Mesothelial cell of epicardium (in vitro differentiated cells): ENCODE data around the gene IQGAP3. TPM values are rescaled to one million over a fixed set of nuclear protein-coding genes. Genes with fewer than 3 reads are reported as not detected.

Experiments
- DNase-seq, 2 experiments: peaks; one replicate each; pipeline ENCODE4 v3.0.0; 2021; ENCODE audit warnings: low spot score in 2 of 2; ENCODE audit not compliant: unreplicated experiment in 2 of 2
- H3K27ac Mint-ChIP-seq: 2 replicates; pipeline ENCODE4 v1.8.0; 2021; ENCODE audit warnings: mixed read lengths
- H3K27me3 Mint-ChIP-seq: 2 replicates; pipeline ENCODE4 v1.8.0; 2021; ENCODE audit warnings: low read depth, mixed read lengths
- H3K36me3 Mint-ChIP-seq: 2 replicates; pipeline ENCODE4 v1.8.0; 2021; ENCODE audit warnings: mixed read lengths
- H3K4me1 Mint-ChIP-seq: 2 replicates; pipeline ENCODE4 v1.8.0; 2021; ENCODE audit warnings: mixed read lengths
- H3K4me3 Mint-ChIP-seq: 2 replicates; pipeline ENCODE4 v1.8.0; 2021; ENCODE audit warnings: mild to moderate bottlenecking, moderate library complexity, mixed read lengths
- H3K9me3 Mint-ChIP-seq: 2 replicates; pipeline ENCODE4 v1.8.0; 2021; ENCODE audit warnings: mixed read lengths
- CTCF ChIP-seq: fragments of 200-600 bp; sonication (generic); IDR thresholded peaks from one replicate; pipeline ENCODE4 v1.5.0; 2021; ENCODE audit warnings: antibody characterized with exemption; ENCODE audit not compliant: unreplicated experiment
- total RNA-seq: library from RNA; stranded (reverse); gene quantifications from 3 replicates; pipeline ENCODE4 v1.2.1, GENCODE V29; 2021

The IQGAP3 gene
- total RNA-seq, 1 donor from 2014 or later: 17.6 TPM

DNA sequence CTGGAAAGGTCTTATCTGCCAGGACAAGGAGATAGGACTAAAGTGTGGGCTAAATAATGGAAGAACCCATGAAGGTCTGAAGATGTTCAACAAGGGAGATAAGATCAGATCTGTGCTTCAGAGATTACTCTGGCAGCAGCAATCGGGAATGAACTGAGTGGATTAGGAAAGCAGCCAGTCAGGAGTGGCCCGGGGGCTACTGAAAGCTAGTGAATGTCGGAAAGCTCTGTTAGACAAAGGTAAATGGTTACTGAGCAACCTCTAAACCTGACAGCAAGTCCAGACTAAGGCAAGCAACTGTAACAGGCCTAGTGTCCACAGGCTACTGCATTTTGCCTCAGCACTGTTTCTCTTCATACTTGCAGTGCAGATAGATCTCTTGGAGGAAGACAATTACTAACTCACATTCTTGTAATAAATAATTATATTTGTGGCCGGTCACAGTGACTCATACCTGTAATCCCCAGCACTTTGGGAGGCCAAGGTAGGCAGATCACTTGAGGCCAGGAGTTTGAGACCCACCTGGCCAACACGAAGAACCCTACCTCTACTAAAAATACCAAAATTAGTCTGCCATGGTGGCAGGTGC, 12.5 kb downstream of the IQGAP3 start:
- no peak overlapping the region for H3K27ac Mint-ChIP-seq
- no peak for TF ChIP-seq CTCF
- DNase-seq: no peak
- no peak overlapping the region for H3K4me3 Mint-ChIP-seq
- no peaks in the 10 kb centered on the region for H3K27me3 Mint-ChIP-seq
- peaks cover 16% of the 10 kb centered on the region for H3K36me3 Mint-ChIP-seq
- no peaks in the 10 kb centered on the region for H3K4me1 Mint-ChIP-seq
- H3K9me3 Mint-ChIP-seq: no peaks in the 10 kb centered on the region

DNA sequence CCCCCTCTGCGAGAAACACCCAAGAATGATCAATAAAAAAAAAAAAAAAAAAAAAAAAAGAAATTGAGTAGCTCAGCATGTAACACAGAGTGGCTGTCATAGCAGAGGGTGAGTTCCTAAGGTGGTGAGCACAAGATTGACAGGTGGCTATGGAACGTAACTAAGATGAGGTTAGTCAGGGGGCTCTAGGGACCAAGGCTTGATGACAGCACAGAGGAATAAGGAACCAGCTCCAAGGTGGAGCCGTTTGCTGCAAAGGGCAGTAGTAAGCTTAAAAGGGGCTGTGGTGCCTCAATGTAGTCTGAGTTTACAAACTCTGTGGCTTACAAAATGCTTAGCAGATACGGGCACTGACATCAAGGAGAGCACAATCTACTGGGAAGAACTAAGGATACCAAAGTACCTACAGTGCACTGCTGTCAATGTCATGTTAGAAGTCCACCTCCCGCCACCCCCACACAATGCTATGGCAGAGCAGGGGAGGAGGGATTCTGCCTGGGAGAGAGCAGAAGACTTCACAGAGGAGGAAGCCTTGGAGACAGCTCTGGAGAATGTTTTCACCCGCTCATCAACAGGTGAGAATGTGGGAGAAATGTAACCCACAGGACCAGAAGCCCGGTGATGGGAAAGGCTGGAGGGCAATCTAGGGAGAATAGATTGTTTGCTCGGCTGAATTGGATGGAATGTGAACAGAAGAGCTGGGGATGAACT, 13.1 kb downstream of the IQGAP3 start:
- no peaks in the 10 kb centered on the region for H3K9me3 Mint-ChIP-seq
- H3K4me1 Mint-ChIP-seq: no peaks in the 10 kb centered on the region
- no peak for TF ChIP-seq CTCF
- no peak overlapping the region for H3K27ac Mint-ChIP-seq
- no peak for DNase-seq
- H3K36me3 Mint-ChIP-seq: peaks cover 15% of the 10 kb centered on the region
- H3K4me3 Mint-ChIP-seq: no peak overlapping the region
- no peaks in the 10 kb centered on the region for H3K27me3 Mint-ChIP-seq

- Mint-ChIP-seq H3K27ac (no peak overlapping the region), H3K4me3 (no peak overlapping the region), H3K9me3 (no peaks in the 10 kb centered on the region), H3K36me3 (peaks cover 10% of the 10 kb centered on the region), H3K27me3 (no peaks in the 10 kb centered on the region), H3K4me1 (no peaks in the 10 kb centered on the region)
- no peak for DNase-seq
- TF ChIP-seq CTCF: no peak
These were observed 16.0 kb downstream of the IQGAP3 start for GRCh38 chr1:156556354-156556753.

DNA sequence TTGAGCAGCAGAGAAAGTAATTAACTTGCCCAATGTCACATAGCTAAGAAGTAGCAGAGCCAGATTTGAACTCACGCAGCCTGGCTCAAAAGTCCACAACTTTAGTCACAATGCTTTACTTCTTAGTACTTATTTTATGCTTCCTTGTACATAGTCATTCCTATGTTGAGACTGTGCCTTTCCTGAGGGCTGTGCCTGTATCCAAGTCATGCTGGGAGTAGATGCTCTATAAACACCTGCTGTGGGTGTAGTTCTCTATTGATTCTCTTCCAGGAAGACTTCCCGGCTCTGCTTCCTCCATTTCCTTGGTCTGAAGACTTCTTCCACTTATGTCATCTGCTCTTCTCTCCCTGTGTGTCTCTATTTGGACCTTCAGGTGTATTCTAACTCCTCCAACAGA, 16.6 kb downstream of the IQGAP3 start:
- Mint-ChIP-seq H3K4me1 (no peaks in the 10 kb centered on the region), H3K36me3 (peaks cover 10% of the 10 kb centered on the region), H3K9me3 (no peaks in the 10 kb centered on the region), H3K27ac (no peak overlapping the region), H3K4me3 (no peak overlapping the region), H3K27me3 (no peaks in the 10 kb centered on the region)
- no peak for TF ChIP-seq CTCF
- DNase-seq: no peak

DNA sequence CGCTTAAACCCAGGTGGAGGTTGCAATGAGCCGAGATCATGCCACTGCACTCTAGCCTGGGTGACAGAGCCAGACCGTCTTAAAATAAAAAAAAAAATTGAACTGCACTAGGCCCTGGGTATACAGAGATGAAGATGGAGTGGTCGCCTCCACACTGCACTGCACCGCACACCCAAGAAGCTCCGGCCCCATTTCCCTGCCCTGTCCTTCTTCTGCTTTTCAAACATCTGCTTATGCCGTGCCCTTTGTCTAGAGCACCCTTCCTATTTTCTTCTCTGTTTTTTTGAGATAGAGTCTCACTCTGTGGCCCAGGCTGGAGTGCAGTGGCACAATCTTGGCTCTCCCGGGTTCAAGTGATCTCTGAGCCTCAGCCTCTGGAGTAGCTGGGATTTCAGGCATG, 17.4 kb downstream of the IQGAP3 start:
- Mint-ChIP-seq H3K9me3 (no peaks in the 10 kb centered on the region), H3K4me3 (no peak overlapping the region), H3K36me3 (peaks cover 10% of the 10 kb centered on the region), H3K4me1 (no peaks in the 10 kb centered on the region), H3K27me3 (no peaks in the 10 kb centered on the region), H3K27ac (no peak overlapping the region)
- DNase-seq: no peak
- TF ChIP-seq CTCF: no peak
